ENCODE measurements around the gene CHST15. TPM values are rescaled to one million over a fixed set of nuclear protein-coding genes. Genes with fewer than 3 reads are reported as not detected.

CHST15 gene
- total and polyA plus RNA-seq, 2 of the 8 experiments (the other 6 are each of a cell fraction or from before 2014, with no cell fraction given), result 8.8 to 9.1 TPM

GRCh38 chr10:124056337-124056980 is 36.9 kb downstream of the CHST15 start (continued):
- TF ChIP-seq SP4 (IDR thresholded peaks at IDR 0.05; ENCODE audit: low read length) (no peak), FOSL1 (IDR thresholded peaks at IDR 0.05; ENCODE audit: insufficient read depth, low read depth, low read length) (no peak), SIRT6 (IDR thresholded peaks at IDR 0.05; ENCODE audit: low read length) (no peak), EGR1 (IDR thresholded peaks at IDR 0.05; ENCODE audit: borderline replicate concordance, low read depth, low read length) (no peak), MAFK (IDR thresholded peaks at IDR 0.05; ENCODE audit: low read depth, low read length) (no peak)
